Neuronal stem cell (in vitro differentiated cells): Measurements from ENCODE around the gene FBXO3.

Experiments
- DNase-seq: peaks from one replicate; pipeline ENCODE4 v3.0.0-alpha.2; 2013; ENCODE audit warnings: low spot score
- H2AFZ ChIP-seq: one replicate; pipeline ENCODE4 v1.6.1; 2013; ENCODE audit warnings: mild to moderate bottlenecking, low read length, inconsistent platforms
- H2AK5ac ChIP-seq: 2 replicates; pipeline ENCODE4 v1.6.1; 2013; ENCODE audit warnings: low read depth, mild to moderate bottlenecking, inconsistent platforms, low read length, moderate library complexity, mixed read lengths
- H2BK120ac ChIP-seq: 2 replicates; pipeline ENCODE4 v1.6.1; 2013; ENCODE audit warnings: low read depth, mild to moderate bottlenecking, inconsistent platforms, low read length, moderate library complexity, mixed read lengths
- H2BK12ac ChIP-seq: one replicate; pipeline ENCODE4 v1.6.1; 2013; ENCODE audit warnings: low read length, inconsistent platforms
- H2BK15ac ChIP-seq: 2 replicates; pipeline ENCODE4 v1.6.1; 2013; ENCODE audit warnings: mild to moderate bottlenecking, low read length, inconsistent platforms, mixed read lengths
- H2BK5ac ChIP-seq: one replicate; pipeline ENCODE4 v1.6.1; 2013; ENCODE audit warnings: inconsistent platforms, mild to moderate bottlenecking, low read length, moderate library complexity
- H3K14ac ChIP-seq: one replicate; pipeline ENCODE4 v1.6.1; 2013; ENCODE audit warnings: low read length, inconsistent platforms
- H3K18ac ChIP-seq: 2 replicates; pipeline ENCODE4 v1.6.1; 2013; ENCODE audit warnings: low read length, inconsistent platforms
- H3K23ac ChIP-seq: 2 replicates; pipeline ENCODE4 v1.6.1; 2013; ENCODE audit warnings: low read depth, mild to moderate bottlenecking, mixed read lengths, low read length, inconsistent platforms; ENCODE audit not compliant: poor library complexity
- H3K27ac ChIP-seq: replicated peaks from 3 replicates; pipeline ENCODE4 v1.5.1; 2013; ENCODE audit warnings: low read length, inconsistent platforms
- H3K27me3 ChIP-seq, 3 experiments: 2 replicates each; pipeline ENCODE4 v1.6.1; 2013; ENCODE audit warnings: low read length in 3 of 3, mild to moderate bottlenecking in 2 of 3, inconsistent platforms in 1 of 3, low read depth in 1 of 3, mixed read lengths in 1 of 3, moderate library complexity in 1 of 3; ENCODE audit not compliant: control insufficient read depth in 3 of 3, insufficient read depth in 3 of 3
- H3K36me3 ChIP-seq, 2 donors: replicated peaks in 1 of 2; 2 replicates each; pipeline ENCODE4 v1.6.1; 2013; ENCODE audit warnings: low read length in 2 of 2; ENCODE audit not compliant: control insufficient read depth in 2 of 2, insufficient read depth in 2 of 2
- H3K4ac ChIP-seq: 2 replicates; pipeline ENCODE4 v1.6.1; 2013; ENCODE audit warnings: inconsistent platforms, mild to moderate bottlenecking, low read length, moderate library complexity
- H3K4me1 ChIP-seq, 2 donors: 1 replicate in 1 of 2; 2 replicates in 1 of 2; pipeline ENCODE4 v1.6.1; 2013; ENCODE audit warnings: low read length in 2 of 2, low read depth in 1 of 2; ENCODE audit not compliant: control insufficient read depth in 2 of 2, insufficient read depth in 1 of 2
- H3K4me2 ChIP-seq: one replicate; pipeline ENCODE4 v1.6.1; 2013; ENCODE audit warnings: mild to moderate bottlenecking, low read length, inconsistent platforms; ENCODE audit not compliant: insufficient read depth, poor library complexity, severe bottlenecking
- H3K4me3 ChIP-seq, 2 donors: 2 replicates each; pipeline ENCODE4 v1.5.1; 2013; ENCODE audit warnings: low read length in 2 of 2, mild to moderate bottlenecking in 2 of 2, inconsistent platforms in 1 of 2, moderate library complexity in 1 of 2
- H3K79me1 ChIP-seq: one replicate; pipeline ENCODE4 v1.6.1; 2013; ENCODE audit warnings: low read depth, mild to moderate bottlenecking, inconsistent platforms, low read length, moderate library complexity
- H3K9ac ChIP-seq: one replicate; pipeline ENCODE4 v1.6.1; 2013; ENCODE audit warnings: mild to moderate bottlenecking, low read depth, low read length, inconsistent platforms; ENCODE audit not compliant: poor library complexity
- H3K9me3 ChIP-seq, 2 donors: replicated peaks in 1 of 2; 2 replicates each; pipeline versions ENCODE3 to v1.6.1; 2013; ENCODE audit warnings: low read length in 2 of 2, mild to moderate bottlenecking in 2 of 2, inconsistent platforms in 1 of 2, low read depth in 1 of 2, mixed read lengths in 1 of 2, moderate library complexity in 1 of 2; ENCODE audit not compliant: control insufficient read depth in 2 of 2, insufficient read depth in 1 of 2
- H4K8ac ChIP-seq: one replicate; pipeline ENCODE4 v1.6.1; 2013; ENCODE audit warnings: low read depth, mild to moderate bottlenecking, inconsistent platforms, low read length, moderate library complexity
- H4K91ac ChIP-seq: one replicate; pipeline ENCODE4 v1.6.1; 2013; ENCODE audit warnings: low read length, low read depth, mild to moderate bottlenecking, inconsistent platforms; ENCODE audit not compliant: poor library complexity
- WGBS, 2 donors: extraction: QIAGEN DNeasy Blood & Tissue Kit; methylation state at CpG; one replicate each; pipeline ENCODE4 v1.1.7; 2013; ENCODE audit warnings: missing lambda C conversion rate in 2 of 2, mixed read lengths in 1 of 2; ENCODE audit not compliant: insufficient read length in 2 of 2, insufficient replicate concordance in 1 of 2; ENCODE audit errors: extremely low coverage in 2 of 2; 5-methylcytosine and 5-hydroxymethylcytosine counted together

FBXO3 gene

GRCh38 chr11:33696931-33697638 lies 77.2 kb downstream of the FBXO3 start:
- no peak overlapping the region for H2AFZ ChIP-seq
- H3K14ac ChIP-seq: no peak overlapping the region
- no peak overlapping the region for H2BK5ac ChIP-seq
- WGBS, 2 donors: no CpG with 5 or more reads among the region's 6 CpGs
- H3K36me3 ChIP-seq: no peaks in the 10 kb centered on the region
- H2BK15ac ChIP-seq: no peak overlapping the region
- H2BK120ac ChIP-seq: no peak overlapping the region
- no peak overlapping the region for H2AK5ac ChIP-seq
- H3K18ac ChIP-seq: no peak overlapping the region
- no peak overlapping the region for H3K23ac ChIP-seq
- H3K79me1 ChIP-seq: no peaks in the 10 kb centered on the region
- no peak overlapping the region for H3K4me2 ChIP-seq
- no peak overlapping the region for H3K4ac ChIP-seq
- H3K9me3 ChIP-seq: peaks cover 0 to 3% of the 10 kb centered on the region in 2 donors
- H2BK12ac ChIP-seq: no peak overlapping the region
- H4K8ac ChIP-seq: no peak overlapping the region
- H4K91ac ChIP-seq: no peak overlapping the region
- H3K9ac ChIP-seq: no peak overlapping the region
- H3K4me3 ChIP-seq: no peak overlapping the region
- H3K4me1 ChIP-seq: peaks cover 20 to 24% of the 10 kb centered on the region in 2 donors
- DNase-seq: no peak
- no peak overlapping the region for H3K27ac ChIP-seq
- H3K27me3 ChIP-seq: no peaks in the 10 kb centered on the region

GRCh38 chr11:33696411-33696810 lies 77.9 kb downstream of the FBXO3 start:
- Histone ChIP-seq H3K4ac (no peak overlapping the region), H2AFZ (no peak overlapping the region), H2BK12ac (no peak overlapping the region), H3K4me2 (no peak overlapping the region), H4K91ac (no peak overlapping the region), H3K9me3 (peaks cover 0 to 3% of the 10 kb centered on the region in 2 donors), H3K4me3 (no peak overlapping the region), H4K8ac (no peak overlapping the region), H3K79me1 (no peaks in the 10 kb centered on the region), H2BK5ac (no peak overlapping the region), H2BK15ac (no peak overlapping the region), H2BK120ac (no peak overlapping the region), H3K27me3 (no peaks in the 10 kb centered on the region), H3K36me3 (no peaks in the 10 kb centered on the region), H3K4me1 (peaks cover 23 to 25% of the 10 kb centered on the region in 2 donors), H2AK5ac (no peak overlapping the region), H3K23ac (no peak overlapping the region), H3K9ac (no peak overlapping the region), H3K27ac (no peak overlapping the region), H3K14ac (no peak overlapping the region), H3K18ac (no peak overlapping the region)
- no peak for DNase-seq
- no CpG with 5 or more reads among the region's 5 CpGs for WGBS, 2 donors

GRCh38 chr11:33695051-33695566 lies 79.2 kb downstream of the FBXO3 start:
- Histone ChIP-seq H3K4me3 (no peak overlapping the region), H3K14ac (no peak overlapping the region), H2BK120ac (no peak overlapping the region), H3K79me1 (no peaks in the 10 kb centered on the region), H3K9ac (no peak overlapping the region), H2AFZ (peak overlapping the region; percentile 74), H3K27ac (no peak overlapping the region), H2BK12ac (no peak overlapping the region), H2AK5ac (no peak overlapping the region), H3K4ac (no peak overlapping the region), H3K9me3 (peaks cover 0 to 3% of the 10 kb centered on the region in 2 donors), H3K18ac (peak overlapping the region; percentile 24), H4K91ac (no peak overlapping the region), H2BK5ac (no peak overlapping the region), H3K23ac (no peak overlapping the region), H4K8ac (no peak overlapping the region), H3K27me3 (no peaks in the 10 kb centered on the region), H2BK15ac (no peak overlapping the region), H3K36me3 (no peaks in the 10 kb centered on the region), H3K4me1 (peaks cover 22 to 23% of the 10 kb centered on the region in 2 donors), H3K4me2 (no peak overlapping the region)
- no CpG with 5 or more reads among the region's 4 CpGs for WGBS, 2 donors
- no peak for DNase-seq

- no peak overlapping the region for H3K27ac ChIP-seq
- H3K36me3 ChIP-seq: no peaks in the 10 kb centered on the region
- H2BK120ac ChIP-seq: no peak overlapping the region
- H2BK15ac ChIP-seq: no peak overlapping the region
- H3K4ac ChIP-seq: peak overlapping the region; percentile 8
- H3K9me3 ChIP-seq: peaks cover 0 to 1% of the 10 kb centered on the region in 2 donors
- H2BK5ac ChIP-seq: no peak overlapping the region
- H3K9ac ChIP-seq: no peak overlapping the region
- H3K27me3 ChIP-seq: no peaks in the 10 kb centered on the region
- no peak for DNase-seq
- no peaks in the 10 kb centered on the region for H3K79me1 ChIP-seq
- H4K91ac ChIP-seq: no peak overlapping the region
- peak overlapping the region; percentile 76 for H2AK5ac ChIP-seq
- WGBS, 2 donors: no CpG with 5 or more reads among the region's 4 CpGs
- no peak overlapping the region for H2BK12ac ChIP-seq
- no peak overlapping the region for H3K4me2 ChIP-seq
- H3K4me1 ChIP-seq: peaks cover 19 to 22% of the 10 kb centered on the region in 2 donors
- no peak overlapping the region for H3K23ac ChIP-seq
- H2AFZ ChIP-seq: peak overlapping the region; percentile 74
- H3K18ac ChIP-seq: no peak overlapping the region
- no peak overlapping the region for H3K4me3 ChIP-seq
- no peak overlapping the region for H4K8ac ChIP-seq
- no peak overlapping the region for H3K14ac ChIP-seq
Measured at GRCh38 chr11:33694346-33695050, 79.8 kb downstream of the FBXO3 start.
